AG09319 (cell line): ENCODE results near the gene ADCY5.

Experiments
- DNase-seq: peaks from one replicate; pipeline ENCODE4 v3.0.0-alpha.2; 2010; ENCODE audit warnings: low read depth; ENCODE audit errors: extremely low read depth
- CTCF ChIP-seq: IDR thresholded peaks from 2 replicates; pipeline ENCODE4 v1.5.1; 2011; ENCODE audit warnings: low read depth, mild to moderate bottlenecking, inconsistent platforms, low read length, moderate library complexity

The ADCY5 gene

DNA sequence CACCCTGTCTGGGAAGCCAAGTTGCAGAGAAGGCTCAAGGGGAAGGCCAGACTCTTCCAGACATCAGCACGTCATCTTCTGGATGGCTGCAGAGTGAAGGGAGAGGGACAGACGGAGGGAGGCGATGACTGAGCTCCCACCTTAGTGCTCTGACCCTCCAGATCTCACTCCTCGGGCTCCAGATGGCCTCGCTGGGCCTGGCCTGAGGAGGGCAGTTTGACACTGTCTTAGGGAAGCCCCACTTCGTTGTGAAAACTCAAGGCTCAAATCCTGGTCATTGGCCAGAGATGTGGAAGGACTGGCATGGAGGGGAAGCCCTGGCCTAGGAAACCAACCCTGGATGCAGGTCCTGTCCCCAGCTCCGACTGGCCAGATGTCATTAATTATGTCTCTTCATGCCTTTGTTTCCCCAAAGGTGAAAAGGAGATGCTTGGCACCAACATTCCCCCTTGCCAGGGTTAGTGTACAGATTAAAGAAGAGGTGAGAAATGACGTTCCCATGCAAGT is 70.4 kb downstream of the ADCY5 start:
- DNase-seq = no peak
- TF ChIP-seq CTCF = no peak

DNA sequence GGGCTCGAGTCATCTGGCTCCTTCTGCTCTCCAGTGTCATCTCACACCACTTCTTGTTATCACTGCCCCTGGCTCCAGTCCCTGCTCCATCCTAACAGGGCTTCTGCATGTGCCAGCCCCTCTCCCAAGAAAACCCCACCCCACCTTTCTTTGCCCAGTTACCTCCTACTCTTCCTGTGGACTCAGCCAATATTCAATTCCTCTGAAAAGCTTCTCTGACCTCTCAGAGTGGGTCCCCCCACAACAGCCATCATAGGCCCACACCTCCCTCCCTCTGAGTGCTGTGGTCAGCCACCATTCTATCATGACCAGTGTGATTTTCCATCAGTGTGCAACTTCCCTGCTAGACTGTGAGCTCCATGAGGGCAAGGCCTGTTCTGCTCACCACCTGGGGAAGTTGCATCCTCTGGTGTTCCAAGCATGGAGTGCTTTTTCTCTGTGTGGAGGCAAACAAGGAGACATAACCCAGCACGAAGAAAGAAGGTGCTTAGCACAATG is 71.6 kb downstream of the ADCY5 start:
- no peak for TF ChIP-seq CTCF
- DNase-seq = no peak

DNA sequence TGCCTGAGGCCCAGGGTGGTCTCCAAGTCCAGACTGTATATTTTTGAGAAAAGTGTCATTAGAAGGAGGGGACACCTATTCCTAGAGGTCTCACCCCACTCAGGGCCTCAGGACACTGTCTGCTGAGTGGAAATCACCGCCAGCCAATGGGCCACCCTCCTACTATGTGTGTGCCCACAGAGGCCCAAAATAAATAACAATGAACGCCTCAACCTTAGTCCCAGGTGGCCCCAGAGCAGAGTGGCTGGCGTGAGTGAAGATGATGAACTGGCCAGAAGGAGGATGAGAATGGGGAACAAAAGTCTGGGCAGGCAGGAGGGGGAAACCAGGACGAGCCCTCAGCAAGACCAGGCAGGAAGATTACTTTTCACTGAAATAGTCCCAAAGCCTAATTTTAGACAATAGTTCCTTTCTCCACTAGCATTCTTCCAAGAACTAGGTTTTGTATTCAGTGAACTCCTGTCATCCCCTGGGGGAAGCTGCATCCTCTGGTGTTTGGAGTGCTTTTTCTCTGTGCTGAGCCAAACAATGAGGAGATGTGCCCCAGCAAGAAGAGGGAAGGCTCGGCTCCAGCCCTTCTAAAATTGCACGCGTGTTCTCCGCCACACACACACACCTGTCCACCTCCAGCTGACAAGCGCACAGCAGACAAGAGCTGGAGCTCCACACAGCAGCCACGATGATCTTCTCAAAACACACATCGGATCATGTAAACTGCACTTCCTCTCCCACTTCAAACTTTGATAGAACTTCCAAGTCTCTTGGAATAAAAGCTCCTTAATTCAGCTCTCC is 72.2 kb downstream of the ADCY5 start:
- TF ChIP-seq CTCF = no peak
- DNase-seq = no peak

GRCh38 chr3:123375014-123375940 is 73.6 kb downstream of the ADCY5 start:
- no peak for DNase-seq
- no peak for TF ChIP-seq CTCF

- DNase-seq = no peak
- TF ChIP-seq CTCF = no peak
These were observed 74.9 kb downstream of the ADCY5 start for GRCh38 chr3:123374016-123374415.

GRCh38 chr3:123373474-123373987 is 75.4 kb downstream of the ADCY5 start:
- TF ChIP-seq CTCF = no peak
- no peak for DNase-seq
